Gastrocnemius medialis (tissue), 4 donors: ENCODE data around the gene C5orf24.

Source experiments
- CTCF ChIP-seq, 5 experiments: fragments of 450-650 bp in 3 of 5; fragments of 200-600 bp in 2 of 5; sonication (generic) in 2 of 5; IDR thresholded peaks in 4 of 5; conservative IDR thresholded peaks in 1 of 5; 1 replicate in 4 of 5; 2 replicates in 1 of 5; pipeline ENCODE4 v1.5.1; 2016 to 2019; ENCODE audit warnings: antibody characterized with exemption in 5 of 5, mild to moderate bottlenecking in 3 of 5, moderate library complexity in 3 of 5
- POLR2A ChIP-seq, 2 donors: fragments of 450-650 bp; IDR thresholded peaks; one replicate each; pipeline ENCODE4 v1.6.1; 2017; ENCODE audit warnings: antibody characterized with exemption in 2 of 2, mild to moderate bottlenecking in 2 of 2, moderate library complexity in 2 of 2

- TF ChIP-seq POLR2A (IDR thresholded peaks at IDR 0.05) (no peak), CTCF (IDR thresholded peaks at IDR 0.05 in 4 of 5, conservative IDR thresholded peaks at IDR 0.05 in 1 of 5) (no peak)
These were observed 26.3 kb upstream of the C5orf24 start for GRCh38 chr5:134819407-134819963.
